ENCODE data around the gene TUBB. TPM values are rescaled to one million over a fixed set of nuclear protein-coding genes. Genes with fewer than 3 reads are reported as not detected.

Gene TUBB
- total RNA-seq, 1 experiment from 2014 or later = 886 TPM

DNA sequence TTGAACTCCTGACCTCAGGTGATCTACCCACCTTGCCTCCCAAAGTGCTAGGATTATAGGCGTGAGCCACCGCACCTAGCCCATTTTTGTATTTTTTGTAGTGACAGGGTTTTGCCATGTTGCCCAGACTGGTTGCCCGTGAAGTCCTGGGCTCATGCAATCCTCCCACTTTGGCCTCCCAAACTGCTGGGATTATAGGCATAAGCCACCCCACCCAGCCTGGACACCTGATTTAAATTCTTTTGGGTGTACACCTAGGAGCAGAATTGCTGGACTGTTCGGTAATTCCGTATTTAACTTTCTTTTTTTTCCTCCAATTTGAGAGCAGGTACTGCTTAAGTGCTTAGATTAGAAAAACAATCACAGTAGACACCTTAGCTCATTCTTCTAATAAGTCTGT, 23.7 kb upstream of the TUBB start:
- Histone ChIP-seq H3K9ac (ENCODE audit: low read length) (no peak overlapping the region), H3K9me2 (ENCODE audit: insufficient read depth) (no peaks in the 10 kb centered on the region), H3K4me3 (replicated peaks in 1 of 2; ENCODE audit: low read depth in 1 of 2, low read length in 2 of 2) (no peak overlapping the region), H2AFZ (ENCODE audit: low read depth, low read length, poor library complexity, severe bottlenecking) (no peak overlapping the region), H3K4me1 (ENCODE audit: control insufficient read depth in 1 of 2, insufficient read depth in 2 of 2, low read length in 2 of 2) (peaks cover 17 to 24% of the 10 kb centered on the region in 2 experiments), H3K9me3 (ENCODE audit: control insufficient read depth in 1 of 2, insufficient read depth in 1 of 2, low read depth in 1 of 2, low read length in 2 of 2) (no peaks in the 10 kb centered on the region), H3K79me2 (ENCODE audit: insufficient read depth, low read length) (no peaks in the 10 kb centered on the region), H3K27me3 (ENCODE audit: insufficient read depth, low read length) (no peaks in the 10 kb centered on the region), H4K20me1 (ENCODE audit: insufficient read depth) (no peaks in the 10 kb centered on the region), H3K27ac (ENCODE audit: low read depth, low read length) (no peak overlapping the region), H3K4me2 (ENCODE audit: low read length) (no peak overlapping the region), H3K36me3 (ENCODE audit: control insufficient read depth in 1 of 2, insufficient read depth in 2 of 2, low read length in 2 of 2) (0 out of 4 replicates have a peak, but pooled peaks cover 2 to 7% of the 10 kb centered on the region in 2 experiments)
- ChIA-PET RAD21 (ENCODE audit: low non-redundant PET in 1 of 2, low total read pairs in 2 of 2, uncharacterized antibody in 2 of 2, unreplicated experiment in 2 of 2) (no interaction called here), POLR2A (interaction anchor here (1.5 kb wide), 1 partner anchor 9 kb away, joined by 5 read pairs; no protein-coding TSS in a partner anchor), CTCF (no interaction called here)
- intact Hi-C loops (cut with micrococcal nuclease) = no loop called here
- ATAC-seq (no peak), DNase-seq (ENCODE audit: low read depth, low spot score) (no peak)
- BruUV-seq (replicated peaks) = no TSS peak
- TF ChIP-seq, protein P1, sequence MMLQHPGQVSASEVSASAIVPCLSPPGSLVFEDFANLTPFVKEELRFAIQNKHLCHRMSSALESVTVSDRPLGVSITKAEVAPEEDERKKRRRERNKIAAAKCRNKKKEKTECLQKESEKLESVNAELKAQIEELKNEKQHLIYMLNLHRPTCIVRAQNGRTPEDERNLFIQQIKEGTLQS (IDR thresholded peaks at IDR 0.05) = no peak
- TF ChIP-seq, protein P2, sequence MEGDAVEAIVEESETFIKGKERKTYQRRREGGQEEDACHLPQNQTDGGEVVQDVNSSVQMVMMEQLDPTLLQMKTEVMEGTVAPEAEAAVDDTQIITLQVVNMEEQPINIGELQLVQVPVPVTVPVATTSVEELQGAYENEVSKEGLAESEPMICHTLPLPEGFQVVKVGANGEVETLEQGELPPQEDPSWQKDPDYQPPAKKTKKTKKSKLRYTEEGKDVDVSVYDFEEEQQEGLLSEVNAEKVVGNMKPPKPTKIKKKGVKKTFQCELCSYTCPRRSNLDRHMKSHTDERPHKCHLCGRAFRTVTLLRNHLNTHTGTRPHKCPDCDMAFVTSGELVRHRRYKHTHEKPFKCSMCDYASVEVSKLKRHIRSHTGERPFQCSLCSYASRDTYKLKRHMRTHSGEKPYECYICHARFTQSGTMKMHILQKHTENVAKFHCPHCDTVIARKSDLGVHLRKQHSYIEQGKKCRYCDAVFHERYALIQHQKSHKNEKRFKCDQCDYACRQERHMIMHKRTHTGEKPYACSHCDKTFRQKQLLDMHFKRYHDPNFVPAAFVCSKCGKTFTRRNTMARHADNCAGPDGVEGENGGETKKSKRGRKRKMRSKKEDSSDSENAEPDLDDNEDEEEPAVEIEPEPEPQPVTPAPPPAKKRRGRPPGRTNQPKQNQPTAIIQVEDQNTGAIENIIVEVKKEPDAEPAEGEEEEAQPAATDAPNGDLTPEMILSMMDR (IDR thresholded peaks at IDR 0.05 in 2 of 3, conservative IDR thresholded peaks at IDR 0.05 in 1 of 3; ENCODE audit: borderline replicate concordance in 1 of 3, insufficient read depth in 1 of 3, low read depth in 2 of 3, low read length in 2 of 3) = no peak
- TF ChIP-seq CBX3 (IDR thresholded peaks at IDR 0.05; ENCODE audit: low read depth) (no peak), JUND (IDR thresholded peaks at IDR 0.05) (no peak), FOSL1 (IDR thresholded peaks at IDR 0.05; ENCODE audit: low read depth) (no peak), YY1 (IDR thresholded peaks at IDR 0.05; ENCODE audit: extremely low read depth, insufficient replicate concordance, low read depth, low read length) (no peak), EZH2 (IDR thresholded peaks at IDR 0.05) (no peak), SIN3A (IDR thresholded peaks at IDR 0.05; ENCODE audit: low read depth) (no peak), ELF1 (IDR thresholded peaks at IDR 0.05; ENCODE audit: borderline replicate concordance, low read depth) (no peak), POLR2A (IDR thresholded peaks at IDR 0.05; ENCODE audit: borderline replicate concordance, extremely low read depth, insufficient read depth, insufficient read length) (no peak), ZNF274 (IDR thresholded peaks at IDR 0.05; ENCODE audit: low read depth, low read length) (no peak), TCF7L2 (IDR thresholded peaks at IDR 0.05; ENCODE audit: borderline replicate concordance, extremely low read depth, insufficient read depth, insufficient read length) (no peak)

All from HCT116 (cell line).